IPS-NIHi7 (cell line): ENCODE measurements around the gene DCAF11.
"Not testable (repeated sequence)": the region's sequence is repeated elsewhere in the genome, so short reads cannot be mapped to it uniquely, and the experiment has no call there.

Experiments used
- DNase-seq: peaks from one replicate; pipeline ENCODE4 v3.0.0; 2012; ENCODE audit warnings: mixed read lengths; ENCODE audit errors: extremely low spot score

Gene DCAF11

GRCh38 chr14:24096545-24097181 is 17.9 kb upstream of the DCAF11 start:
- DNase-seq, result no peak

DNA sequence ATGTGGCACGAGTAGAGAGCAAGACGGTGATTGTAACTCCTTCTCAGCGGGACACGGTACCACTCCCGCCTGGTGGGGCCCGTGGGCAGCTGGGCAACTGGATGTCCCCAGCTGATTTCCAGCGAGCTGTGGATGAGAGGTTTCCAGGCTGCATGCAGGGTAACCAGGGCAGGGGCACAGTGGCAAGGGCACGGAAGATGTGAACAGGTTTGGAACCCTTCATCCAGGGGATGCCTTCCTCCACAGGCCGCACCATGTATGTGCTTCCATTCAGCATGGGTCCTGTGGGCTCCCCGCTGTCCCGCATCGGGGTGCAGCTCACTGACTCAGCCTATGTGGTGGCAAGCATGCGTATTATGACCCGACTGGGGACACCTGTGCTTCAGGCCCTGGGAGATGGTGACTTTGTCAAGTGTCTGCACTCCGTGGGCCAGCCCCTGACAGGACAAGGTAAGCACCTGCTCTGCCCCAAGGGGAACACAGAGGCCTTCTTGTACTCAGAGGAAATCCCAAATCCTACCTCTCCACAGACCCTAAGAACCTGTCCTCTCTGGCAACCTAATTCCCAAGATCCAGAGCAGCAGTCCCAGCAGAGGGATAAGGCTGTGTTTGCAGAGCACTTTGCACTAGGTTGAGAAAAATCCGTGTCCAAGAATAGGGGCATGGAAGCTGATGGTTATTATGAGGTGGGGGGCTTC is 16.2 kb upstream of the DCAF11 start:
- DNase-seq, result no peak

GRCh38 chr14:24098927-24099813 is 15.4 kb upstream of the DCAF11 start:
- no peak for DNase-seq

- no peak for DNase-seq
Measured at GRCh38 chr14:24100197-24100981, 14.2 kb upstream of the DCAF11 start.

DNA sequence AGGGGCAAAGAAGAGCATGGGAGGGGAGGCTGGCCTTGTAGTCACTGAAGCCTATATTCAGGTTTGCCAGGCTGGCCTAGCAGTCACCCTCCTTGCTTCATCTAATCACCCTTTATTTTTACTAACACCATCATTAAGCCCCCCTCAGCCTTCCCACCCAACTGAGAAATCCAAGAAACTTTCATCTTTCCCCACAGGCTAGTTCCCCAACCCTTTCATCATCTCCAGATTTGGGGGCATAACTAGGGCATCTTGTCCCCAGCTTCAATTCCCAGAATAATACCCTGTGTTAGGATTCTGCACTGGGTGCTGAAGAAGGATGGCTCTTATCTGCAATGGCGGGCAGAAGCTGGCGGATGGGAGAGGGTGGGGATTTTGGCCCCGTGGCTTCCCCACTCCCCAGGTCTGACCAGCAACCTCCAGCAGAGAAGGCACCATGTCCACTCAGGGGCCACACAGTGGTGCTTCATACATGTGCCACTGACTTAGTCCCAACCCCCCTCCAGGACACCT is 13.5 kb upstream of the DCAF11 start:
- no peak for DNase-seq

DNA sequence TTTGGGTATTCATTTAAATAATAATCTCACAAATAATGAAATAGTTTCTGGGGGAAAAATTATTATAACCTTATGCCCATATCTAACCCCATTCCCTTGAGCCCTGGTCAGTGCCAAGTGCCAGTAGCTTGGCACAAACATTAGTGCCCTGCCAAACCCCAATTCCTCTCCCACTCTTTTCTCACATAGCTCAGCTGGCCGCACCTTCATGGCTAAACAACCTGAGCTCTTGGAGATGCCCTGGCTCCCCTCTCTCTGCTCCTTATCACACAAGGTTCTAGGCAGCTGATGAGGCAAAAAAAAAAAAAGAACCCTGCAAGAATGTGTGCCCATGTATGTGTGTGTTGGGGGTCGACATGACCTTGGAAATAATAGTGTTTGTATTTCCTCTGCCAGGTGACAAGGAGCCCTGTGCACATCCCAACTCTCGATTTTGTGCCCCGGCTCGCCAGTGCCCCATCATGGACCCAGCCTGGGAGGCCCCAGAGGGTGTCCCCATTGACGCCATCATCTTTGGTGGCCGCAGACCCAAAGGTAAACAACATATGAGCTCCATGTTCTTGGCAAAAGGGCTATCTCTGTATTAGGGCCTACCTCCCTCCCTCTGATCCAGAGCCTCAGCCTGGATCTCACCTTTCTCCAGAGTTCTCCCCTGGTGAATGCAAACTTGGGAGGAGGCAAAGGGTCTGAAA is 12.1 kb upstream of the DCAF11 start:
- DNase-seq, result no peak

- DNase-seq, result no peak
Measured at GRCh38 chr14:24103451-24103850, 11.1 kb upstream of the DCAF11 start.

DNA sequence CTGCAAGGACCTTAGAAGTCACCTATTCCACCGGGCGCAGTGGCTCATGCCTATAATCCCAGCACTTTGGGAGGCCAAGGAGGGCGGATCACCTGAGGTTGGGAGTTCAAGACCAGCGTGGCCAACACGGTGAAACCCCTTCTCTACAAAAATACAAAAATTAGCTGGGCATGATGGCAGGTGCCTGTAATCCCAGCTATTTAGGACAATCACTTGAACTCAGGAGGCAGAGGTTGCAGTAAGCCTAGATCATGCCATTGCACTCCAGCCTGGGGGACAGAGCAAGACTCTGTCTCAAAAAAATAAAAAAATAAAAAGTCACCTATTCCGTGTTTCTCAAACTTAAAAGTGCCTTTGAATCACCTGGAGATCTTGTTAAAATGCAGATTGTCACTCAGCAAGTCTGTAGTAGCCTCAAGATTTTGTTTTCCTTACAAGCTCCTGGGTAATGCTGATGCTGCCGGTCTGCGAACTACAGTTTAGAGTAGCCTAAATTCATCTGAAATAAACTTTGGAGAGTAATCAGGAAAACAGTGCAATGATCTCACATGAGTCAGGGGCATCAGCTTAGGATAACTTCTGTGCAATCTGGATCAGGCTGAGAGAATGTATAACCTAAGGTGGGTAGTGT is 8.9 kb upstream of the DCAF11 start:
- DNase-seq, result not testable (repeated sequence)

DNA sequence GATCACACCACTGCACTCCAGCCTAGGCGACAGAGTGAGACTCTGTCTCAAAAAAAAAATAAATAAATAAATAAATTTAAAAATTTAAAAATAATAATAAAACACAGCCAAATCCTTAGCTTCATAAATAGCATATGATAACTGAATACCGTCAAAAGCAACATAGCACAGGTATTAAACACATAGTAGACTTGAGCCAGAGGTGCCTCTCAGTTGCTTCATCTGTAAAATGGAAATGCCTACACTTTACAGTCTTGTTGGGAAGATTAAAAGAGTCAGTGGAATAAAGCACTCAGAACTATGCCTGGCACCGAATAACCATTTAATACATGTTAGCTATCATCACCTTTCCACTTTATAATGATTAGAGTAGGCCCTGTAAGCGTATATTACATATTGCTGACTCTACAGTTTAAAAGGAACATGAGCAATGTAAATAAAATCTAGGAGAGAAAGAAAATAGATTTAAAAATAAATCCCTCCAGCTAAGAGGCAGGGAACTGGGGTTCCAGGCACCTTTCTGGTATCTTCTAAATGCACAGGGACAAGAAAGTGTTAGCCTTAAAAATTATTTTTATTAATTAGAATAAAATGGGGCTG is 7.8 kb upstream of the DCAF11 start:
- no peak for DNase-seq

DNA sequence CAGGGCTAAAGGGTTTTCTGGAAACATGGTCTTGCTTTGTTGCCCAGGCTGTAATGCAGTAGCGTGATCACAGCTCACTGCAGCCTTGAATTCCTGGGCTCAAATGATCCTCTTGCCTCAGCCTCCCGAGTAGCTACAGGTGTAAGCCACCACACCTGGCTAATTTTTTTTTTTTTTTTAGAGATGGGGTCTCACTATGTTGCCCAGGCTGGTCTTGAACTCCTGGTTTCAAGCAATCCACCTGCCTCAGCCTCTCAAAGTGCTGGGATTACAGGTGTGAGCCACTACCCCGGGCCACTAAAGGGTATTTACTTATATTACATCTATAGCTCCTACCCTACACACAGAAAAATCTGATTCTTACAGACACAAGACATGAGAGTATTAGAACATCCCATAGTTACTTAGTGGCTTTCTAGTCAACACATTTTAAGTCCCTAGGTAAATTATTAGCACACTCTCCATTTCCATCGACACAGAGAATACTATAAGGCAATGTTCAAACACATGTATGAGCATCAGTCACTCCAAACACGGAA is 6.2 kb upstream of the DCAF11 start:
- no peak for DNase-seq

- no peak for DNase-seq
Measured at GRCh38 chr14:24110060-24110459, 4.5 kb upstream of the DCAF11 start.

DNA sequence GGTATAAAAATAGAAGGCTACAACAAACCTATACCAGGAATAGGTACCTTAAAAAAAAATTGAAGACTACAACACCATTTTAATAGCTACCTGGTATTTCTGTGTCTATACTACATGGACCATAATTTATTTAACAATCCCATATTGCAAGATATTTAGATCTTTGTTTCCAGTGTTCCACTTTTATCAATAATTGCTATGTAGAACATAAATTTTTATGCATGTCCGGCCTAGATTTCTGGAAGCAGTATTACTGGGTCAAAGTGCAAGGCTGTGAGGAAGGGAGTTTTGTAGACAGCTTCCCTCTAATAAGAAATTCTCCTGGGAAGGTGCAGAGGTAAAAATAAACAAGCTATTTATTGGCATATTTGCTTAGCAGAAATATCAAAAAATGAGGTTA is 4.1 kb upstream of the DCAF11 start:
- no peak for DNase-seq

- DNase-seq, result no peak
Measured at GRCh38 chr14:24113379-24113800, 1.2 kb upstream of the DCAF11 start.

- DNase-seq, result peak; percentile 78
Measured at GRCh38 chr14:24113801-24114531, 611 bp upstream of the DCAF11 start.

- DNase-seq, result no peak
Measured at GRCh38 chr14:24115422-24116127, 998 bp downstream of the DCAF11 start.

GRCh38 chr14:24116128-24116814 is 1.7 kb downstream of the DCAF11 start:
- DNase-seq, result no peak

GRCh38 chr14:24117179-24117578 is 2.6 kb downstream of the DCAF11 start:
- DNase-seq, result no peak

- DNase-seq, result no peak
Measured at GRCh38 chr14:24119691-24120090, 5.1 kb downstream of the DCAF11 start.
